ENCODE measurements around the gene IFI44L.

IFI44L gene

DNA sequence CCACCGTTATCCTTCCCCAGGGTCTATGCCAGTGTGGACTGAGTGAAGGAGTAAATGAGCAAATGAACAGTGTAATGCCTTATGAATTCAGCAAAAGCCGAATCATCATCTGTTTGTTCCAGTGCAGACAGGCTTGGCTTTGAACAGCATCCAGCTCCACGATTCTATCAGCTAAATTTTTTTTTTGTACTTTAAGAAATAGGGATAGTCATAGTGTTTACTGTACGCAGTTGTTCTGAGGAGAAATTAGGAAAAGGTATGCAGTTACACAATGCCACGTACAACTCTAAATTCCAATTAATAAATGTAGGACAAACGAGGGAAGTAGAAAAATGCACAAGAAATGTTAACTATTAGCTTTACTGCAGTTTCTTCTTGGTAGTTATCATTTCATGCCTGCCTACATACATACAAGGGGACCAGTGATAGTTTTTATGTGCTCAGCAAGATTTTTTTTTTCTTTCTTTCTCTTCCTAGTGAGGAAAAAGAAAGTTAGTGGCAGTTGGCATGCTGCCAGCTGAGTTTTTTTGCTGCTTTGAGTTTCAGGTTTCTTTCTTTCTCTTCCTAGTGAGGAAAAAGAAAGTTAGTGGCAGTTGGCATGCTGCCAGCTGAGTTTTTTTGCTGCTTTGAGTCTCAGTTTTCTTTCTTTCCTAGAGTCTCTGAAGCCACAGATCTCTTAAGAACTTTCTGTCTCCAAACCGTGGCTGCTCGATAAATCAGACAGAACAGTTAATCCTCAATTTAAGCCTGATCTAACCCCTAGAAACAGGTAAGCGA lies at the start of gene IFI44L:
Gene IFI44L (plus strand): TSS at position 646 of the 777 bp plus-strand sequence. CDS start 7,468 bp downstream, outside the sequence.
- no peak for DNase-seq (ENCODE audit: low read depth)
- H3K4me3 ChIP-seq (ENCODE audit: low read depth, low read length): no peak within 1 kb of the TSS
- no peak for TF ChIP-seq MYC (IDR thresholded peaks at IDR 0.05; ENCODE audit: low read depth, low read length)
- TF ChIP-seq POLR2A (IDR thresholded peaks at IDR 0.05; ENCODE audit: extremely low read depth, insufficient read length): no peak

DNA sequence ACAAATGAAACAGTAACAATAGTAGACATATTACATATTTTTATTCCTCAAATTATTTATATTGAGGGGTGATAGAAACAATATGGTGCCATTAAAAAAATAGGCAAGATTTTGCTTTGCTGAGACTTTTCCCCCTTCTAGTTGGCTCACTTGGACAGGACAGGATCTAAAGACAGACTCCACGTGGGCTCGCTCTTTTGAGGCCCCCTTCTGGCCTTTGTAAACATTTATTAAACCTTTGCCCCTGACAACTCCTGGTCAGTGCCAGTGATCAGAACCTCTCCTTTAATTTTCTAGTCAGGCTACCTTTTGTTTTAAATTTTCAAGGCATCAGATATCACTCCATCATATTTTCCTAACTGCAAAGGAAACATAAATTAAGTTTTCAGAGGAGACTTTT lies 49.7 kb upstream of the IFI44L start:
- no peak for TF ChIP-seq CTCF (IDR thresholded peaks at IDR 0.05; ENCODE audit: low read depth, low read length)
- TF ChIP-seq MAX (IDR thresholded peaks at IDR 0.05; ENCODE audit: low read depth, low read length): no peak
- no peak for TF ChIP-seq POLR2A (IDR thresholded peaks at IDR 0.05; ENCODE audit: extremely low read depth, insufficient read length)
- no peak for TF ChIP-seq MYC (IDR thresholded peaks at IDR 0.05; ENCODE audit: low read depth, low read length)
- no peak for DNase-seq (ENCODE audit: low read depth)

GRCh38 chr1:78577257-78578100 lies 42.8 kb upstream of the IFI44L start:
- H3K4me3 ChIP-seq (ENCODE audit: low read depth, low read length): no peak overlapping the region
- TF ChIP-seq MYC (IDR thresholded peaks at IDR 0.05; ENCODE audit: low read depth, low read length) (no peak), POLR2A (IDR thresholded peaks at IDR 0.05; ENCODE audit: extremely low read depth, insufficient read length) (no peak), CTCF (IDR thresholded peaks at IDR 0.05; ENCODE audit: low read depth, low read length) (no peak), MAX (IDR thresholded peaks at IDR 0.05; ENCODE audit: low read depth, low read length) (no peak)
- no peak for DNase-seq (ENCODE audit: low read depth)

More for the DNA sequence above, 49.7 kb upstream of the IFI44L start:
- no peak overlapping the region for H3K4me3 ChIP-seq (ENCODE audit: low read depth, low read length)

DNA sequence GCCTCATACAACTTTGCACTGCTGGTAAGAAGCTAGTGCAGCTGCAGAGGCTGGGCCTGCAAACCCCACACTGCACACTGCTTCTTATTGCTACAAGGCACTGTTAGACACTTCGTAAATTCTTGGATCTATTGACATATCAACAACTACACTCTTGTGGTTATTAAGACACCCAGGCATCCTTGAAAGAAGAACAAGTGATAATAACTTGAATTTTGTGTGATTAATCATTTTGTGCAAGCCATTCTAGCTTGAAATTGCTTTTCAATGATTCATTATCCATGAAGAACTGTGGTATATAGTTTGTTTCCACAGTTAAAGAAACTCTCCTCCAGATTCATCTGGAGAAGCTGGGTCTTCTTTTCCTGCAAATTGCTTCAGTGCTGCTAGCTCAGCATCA lies 33.7 kb upstream of the IFI44L start:
- TF ChIP-seq POLR2A (IDR thresholded peaks at IDR 0.05; ENCODE audit: extremely low read depth, insufficient read length) (no peak), CTCF (IDR thresholded peaks at IDR 0.05; ENCODE audit: low read depth, low read length) (no peak), MAX (IDR thresholded peaks at IDR 0.05; ENCODE audit: low read depth, low read length) (no peak), MYC (IDR thresholded peaks at IDR 0.05; ENCODE audit: low read depth, low read length) (no peak)
- DNase-seq (ENCODE audit: low read depth): no peak
- no peak overlapping the region for H3K4me3 ChIP-seq (ENCODE audit: low read depth, low read length)

DNA sequence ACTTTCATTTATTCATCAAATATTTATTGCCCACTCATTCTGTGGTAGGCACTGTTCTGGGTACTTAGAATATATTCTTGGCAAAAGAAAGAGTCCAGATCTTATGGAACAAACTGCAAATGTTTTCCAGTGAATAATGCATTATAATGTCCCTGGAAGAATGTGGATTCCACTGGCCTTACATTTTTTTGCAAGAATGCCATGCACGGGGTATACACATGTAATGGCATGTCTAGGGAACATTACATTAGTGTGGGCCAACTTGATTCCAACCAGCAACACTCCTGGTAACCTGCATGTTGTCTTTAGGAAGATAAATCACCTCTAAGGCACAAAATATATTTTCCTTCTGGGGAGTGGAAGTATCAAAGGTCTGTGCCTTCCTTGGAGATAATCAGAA lies 33.0 kb upstream of the IFI44L start:
- TF ChIP-seq CTCF (IDR thresholded peaks at IDR 0.05; ENCODE audit: low read depth, low read length): no peak
- no peak for TF ChIP-seq MYC (IDR thresholded peaks at IDR 0.05; ENCODE audit: low read depth, low read length)
- TF ChIP-seq MAX (IDR thresholded peaks at IDR 0.05; ENCODE audit: low read depth, low read length): no peak
- no peak for TF ChIP-seq POLR2A (IDR thresholded peaks at IDR 0.05; ENCODE audit: extremely low read depth, insufficient read length)
- DNase-seq (ENCODE audit: low read depth): no peak
- H3K4me3 ChIP-seq (ENCODE audit: low read depth, low read length): no peak overlapping the region

GRCh38 chr1:78591971-78592370 lies 28.3 kb upstream of the IFI44L start:
- DNase-seq (ENCODE audit: low read depth): no peak
- TF ChIP-seq POLR2A (IDR thresholded peaks at IDR 0.05; ENCODE audit: extremely low read depth, insufficient read length) (no peak), MAX (IDR thresholded peaks at IDR 0.05; ENCODE audit: low read depth, low read length) (no peak), MYC (IDR thresholded peaks at IDR 0.05; ENCODE audit: low read depth, low read length) (no peak), CTCF (IDR thresholded peaks at IDR 0.05; ENCODE audit: low read depth, low read length) (no peak)

More at GRCh38 chr1:78591971-78592370, 28.3 kb upstream of the IFI44L start:
- H3K4me3 ChIP-seq (ENCODE audit: low read depth, low read length): no peak overlapping the region
